Cortex of kidney (tissue), 1 donor: ENCODE results near the gene CCDC172.

ENCODE experiments used
- DNase-seq: peaks from one replicate; lab custom pipeline; 2025; lab: John Stamatoyannopoulos, UW

The CCDC172 gene, protein sequence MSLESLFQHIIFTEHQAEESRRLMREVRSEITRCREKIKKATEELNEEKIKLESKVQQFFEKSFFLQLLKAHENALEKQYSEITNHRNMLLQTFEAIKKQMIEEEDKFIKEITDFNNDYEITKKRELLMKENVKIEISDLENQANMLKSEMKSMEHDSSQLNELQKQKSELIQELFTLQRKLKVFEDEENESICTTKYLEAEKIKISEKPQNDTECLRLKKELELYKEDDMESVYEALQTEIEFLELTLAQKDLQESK

GRCh38 chr10:116324227-116324950 is at the start of gene CCDC172:
CCDC172 (plus strand) TSS chr10:116324448; CDS start chr10:116325012, 564 bp downstream.
- DNase-seq = no peak

GRCh38 chr10:116276981-116277380 is 47.3 kb upstream of the CCDC172 start:
- no peak for DNase-seq

- DNase-seq = no peak
These were observed 45.4 kb upstream of the CCDC172 start for GRCh38 chr10:116278846-116279245.

- no peak for DNase-seq
These were observed 42.5 kb upstream of the CCDC172 start for GRCh38 chr10:116281775-116282174.

- DNase-seq = no peak
These were observed 37.5 kb upstream of the CCDC172 start for GRCh38 chr10:116286626-116287200.

DNA sequence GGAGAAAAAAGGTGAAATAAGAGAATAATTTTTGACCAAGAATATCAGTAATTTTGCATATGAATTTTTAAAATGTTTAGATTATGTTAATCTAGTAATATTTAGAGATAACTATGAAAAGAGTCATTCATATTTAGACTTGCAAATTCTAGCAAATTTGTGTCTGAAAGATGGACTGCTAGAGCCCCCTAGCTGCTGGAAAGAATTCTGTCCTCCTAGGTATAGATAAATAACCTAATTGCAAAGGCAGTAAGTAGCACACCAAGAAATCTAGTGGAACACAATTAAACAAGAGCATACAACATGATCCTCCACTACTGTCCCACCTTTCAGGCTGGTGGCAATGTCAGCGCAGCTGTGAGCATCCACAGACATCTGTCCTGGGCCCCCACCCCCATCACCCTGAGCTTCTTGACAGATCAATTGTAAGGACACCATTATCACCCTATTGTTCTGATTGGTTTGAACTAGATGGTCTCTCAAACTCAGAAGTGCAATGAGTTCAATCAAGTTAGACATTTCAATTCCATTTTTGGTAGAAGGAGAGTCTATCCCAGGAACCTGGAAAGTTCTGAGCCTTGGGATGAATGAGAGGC is 36.2 kb upstream of the CCDC172 start:
- no peak for DNase-seq

GRCh38 chr10:116289652-116290051 is 34.6 kb upstream of the CCDC172 start:
- DNase-seq = no peak

GRCh38 chr10:116292493-116292892 is 31.8 kb upstream of the CCDC172 start:
- no peak for DNase-seq

DNA sequence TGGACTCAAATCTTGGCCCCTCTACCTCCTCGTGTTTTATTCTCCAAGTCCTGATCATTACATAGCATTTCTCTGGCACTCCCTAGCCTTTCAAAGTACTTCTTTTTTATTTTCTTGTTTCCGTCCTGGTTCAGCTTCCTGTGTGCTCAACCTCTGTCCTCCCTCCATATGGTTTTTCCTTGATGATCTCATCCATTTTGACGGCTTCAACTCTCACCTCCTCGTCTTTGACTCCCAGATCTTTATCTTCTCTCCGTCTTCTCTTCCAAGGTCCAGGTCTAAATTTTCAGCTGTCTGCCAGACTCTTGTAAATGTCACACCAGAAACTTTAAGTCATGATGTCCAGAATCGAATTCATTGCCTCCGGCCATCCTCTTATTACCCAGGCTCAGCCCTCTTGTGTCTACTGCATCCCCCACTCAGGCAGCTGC is 27.9 kb upstream of the CCDC172 start:
- DNase-seq = no peak

GRCh38 chr10:116298586-116298985 is 25.7 kb upstream of the CCDC172 start:
- DNase-seq = no peak

DNA sequence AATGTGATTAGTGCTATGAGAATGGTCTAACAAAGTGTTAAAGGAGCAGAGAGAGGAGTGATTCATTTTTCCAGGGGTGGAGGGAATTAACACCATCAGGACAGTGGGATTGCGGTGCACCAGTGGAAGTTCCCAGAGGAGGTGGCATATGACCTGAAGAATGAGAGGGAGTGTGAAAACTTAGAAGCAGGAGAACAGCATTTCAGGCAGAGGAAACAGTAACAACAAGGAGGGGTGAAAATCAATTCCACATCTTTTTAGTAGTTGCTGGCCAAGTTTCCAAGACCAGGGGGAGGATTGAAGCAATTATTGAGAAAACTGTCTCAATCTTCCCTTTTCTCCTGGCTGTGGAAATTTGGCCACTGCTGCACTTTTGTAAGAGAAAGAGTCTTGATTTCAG is 23.7 kb upstream of the CCDC172 start:
- DNase-seq = no peak

DNA sequence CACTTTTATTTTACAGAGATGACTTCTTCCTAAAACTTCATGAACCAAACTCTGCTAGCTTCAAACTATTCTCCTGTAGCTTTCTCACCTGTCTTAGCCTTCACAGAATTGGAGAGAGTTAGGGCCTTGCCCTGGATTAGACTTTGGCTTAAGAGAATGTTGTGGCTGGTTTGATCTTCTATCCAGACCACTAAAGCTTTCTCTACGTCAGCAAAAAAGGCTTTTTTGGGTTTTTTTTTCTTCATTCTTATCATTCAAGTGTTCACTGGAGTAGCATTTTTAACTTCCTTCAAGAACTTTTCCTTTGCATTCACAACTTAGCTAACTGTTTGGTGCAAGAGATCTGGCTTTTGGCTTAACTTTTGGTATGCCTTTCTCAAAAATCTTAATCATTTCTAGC is 19.3 kb upstream of the CCDC172 start:
- DNase-seq = no peak

GRCh38 chr10:116306847-116307246 is 17.4 kb upstream of the CCDC172 start:
- no peak for DNase-seq

DNA sequence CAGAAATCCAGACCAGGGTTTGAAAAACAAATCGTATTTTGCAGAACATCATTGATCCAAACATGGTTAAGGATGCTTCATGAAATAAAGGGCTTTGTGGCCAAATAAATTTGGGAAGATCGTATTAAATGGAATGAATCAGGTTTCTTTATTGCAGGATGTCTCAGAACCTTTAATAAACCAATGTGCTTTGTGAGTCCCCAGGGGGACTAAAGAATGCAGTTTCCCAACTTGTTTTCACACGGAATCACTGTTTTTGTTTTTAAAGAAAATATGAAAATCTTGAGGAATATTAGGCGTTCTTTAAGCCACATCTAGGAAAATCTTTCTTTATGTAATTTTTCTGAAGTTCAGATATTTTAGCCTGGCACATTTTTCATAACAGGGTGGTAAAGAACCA is 16.8 kb upstream of the CCDC172 start:
- DNase-seq = no peak

- DNase-seq = no peak
These were observed 13.2 kb upstream of the CCDC172 start for GRCh38 chr10:116311016-116311415.

DNA sequence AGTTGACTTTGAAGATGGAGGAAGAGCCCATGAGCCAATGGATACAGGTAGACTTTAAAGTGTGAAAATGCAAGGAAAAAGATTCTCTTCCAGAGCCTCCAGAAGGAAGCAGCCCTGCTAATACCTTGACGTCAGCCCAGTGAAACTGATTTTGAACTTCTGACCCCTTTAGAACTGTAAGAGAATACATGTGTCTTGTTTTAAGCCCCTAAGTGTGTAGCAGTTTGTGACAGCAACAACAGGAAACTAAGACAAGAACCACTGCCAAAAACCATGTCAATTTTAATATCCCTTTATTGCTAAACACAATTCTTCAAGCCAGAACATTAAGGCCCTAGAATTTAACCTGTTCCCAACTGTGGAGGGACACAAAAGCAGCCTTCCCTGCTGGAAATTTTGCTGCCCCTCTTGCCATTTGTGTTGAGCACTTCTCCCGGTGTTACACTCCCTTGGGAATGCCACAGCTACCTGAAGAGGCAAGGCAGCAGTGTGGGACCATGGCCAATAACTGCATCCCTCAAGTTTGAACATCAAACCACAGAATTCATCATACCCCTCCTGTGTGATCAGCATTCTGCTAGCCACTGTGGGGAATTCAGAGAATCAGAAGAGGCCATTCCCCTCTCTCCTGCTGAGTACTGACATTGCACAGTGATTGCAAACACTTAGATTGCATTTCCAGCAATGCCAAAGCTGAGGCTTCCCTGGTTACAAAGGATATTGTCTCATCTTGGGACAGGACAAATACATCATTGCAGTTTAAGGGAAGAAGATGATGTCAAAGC is 12.3 kb upstream of the CCDC172 start:
- DNase-seq = no peak

GRCh38 chr10:116312548-116312947 is 11.7 kb upstream of the CCDC172 start:
- no peak for DNase-seq

GRCh38 chr10:116316503-116316902 is 7.7 kb upstream of the CCDC172 start:
- DNase-seq = no peak

GRCh38 chr10:116324951-116325635 is 845 bp downstream of the CCDC172 start:
- DNase-seq = no peak

GRCh38 chr10:116325987-116326386 is 1.7 kb downstream of the CCDC172 start:
- no peak for DNase-seq

DNA sequence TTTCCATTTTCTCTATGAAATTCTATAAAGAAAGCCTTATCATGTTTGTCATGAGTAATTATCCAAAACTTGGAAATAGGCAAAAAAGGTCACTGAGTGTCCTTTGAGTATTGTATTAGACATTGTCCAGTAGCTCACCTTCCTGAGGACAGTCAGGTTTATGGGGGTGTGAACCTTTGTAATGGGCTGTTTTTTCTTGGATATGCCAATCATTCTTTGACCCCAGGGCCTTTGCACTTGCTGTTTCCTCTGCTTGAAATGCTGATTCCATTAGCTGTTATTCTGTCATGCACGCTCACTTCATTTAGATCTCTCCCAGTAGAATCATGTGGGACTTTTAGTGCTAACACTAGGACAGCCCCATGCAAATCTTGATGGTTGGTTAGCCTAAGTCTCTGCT is 4.9 kb downstream of the CCDC172 start:
- no peak for DNase-seq
